IMR-90 (cell line): ENCODE data around the gene FAM20C. TPM values are rescaled to one million over a fixed set of nuclear protein-coding genes. Genes with fewer than 3 reads are reported as not detected.
A peak's percentile ranks its signal among the peaks of the same experiment; 100 is the strongest.

Experiments
- ATAC-seq: fragments of 200-7000 bp; cut with Tn5 transposase; 2 replicates; pipeline ENCODE4 v1.9.1; 2020; ENCODE audit warnings: low read depth, mild to moderate bottlenecking, moderate library complexity
- BruUV-seq: library from RNA; stranded (reverse); fragments of 400-500 nt; replicated peaks from 2 replicates; lab custom pipeline; 2021; lab: Mats Ljungman, UMichigan
- CTCF ChIA-PET: fragments of 300-600 bp; formaldehyde crosslinking; extraction: SDS; loops from one replicate; lab custom pipeline; 2021; ENCODE audit warnings: antibody characterized with exemption; lab: Yijun Ruan, JAX
- POLR2A ChIA-PET: fragments of 300-600 bp; sonication (Branson Sonifier 250); formaldehyde crosslinking; loops from one replicate; lab custom pipeline; 2022; ENCODE audit warnings: antibody characterized with exemption; ENCODE audit not compliant: unreplicated experiment; lab: Charles Lee
- DNase-seq: peaks from one replicate; pipeline ENCODE4 v3.0.0; 2013
- H2AFZ ChIP-seq: replicated peaks from 2 replicates; pipeline ENCODE3; 2013; ENCODE audit warnings: low read length, mild to moderate bottlenecking; ENCODE audit not compliant: poor library complexity
- H2AK5ac ChIP-seq: 2 replicates; pipeline ENCODE4 v1.6.1; 2013; ENCODE audit warnings: low read depth, low read length, inconsistent platforms
- H2AK9ac ChIP-seq: replicated peaks from 2 replicates; pipeline ENCODE3; 2013; ENCODE audit warnings: mild to moderate bottlenecking, low read depth, low read length, moderate library complexity; ENCODE audit not compliant: poor library complexity
- H2BK120ac ChIP-seq: 2 replicates; pipeline ENCODE4 v1.6.1; 2013; ENCODE audit warnings: low read depth, low read length, inconsistent platforms
- H2BK15ac ChIP-seq: 3 replicates; pipeline ENCODE4 v1.6.1; 2013; ENCODE audit warnings: low read depth, low read length, inconsistent platforms
- H2BK20ac ChIP-seq: 2 replicates; pipeline ENCODE4 v1.6.1; 2013; ENCODE audit warnings: low read depth, mild to moderate bottlenecking, inconsistent platforms, low read length, moderate library complexity
- H2BK5ac ChIP-seq: 2 replicates; pipeline ENCODE4 v1.6.1; 2013; ENCODE audit warnings: mild to moderate bottlenecking, low read depth, low read length, inconsistent platforms; ENCODE audit not compliant: poor library complexity, severe bottlenecking
- H3K14ac ChIP-seq: replicated peaks from 2 replicates; pipeline ENCODE4 v1.6.1; 2013; ENCODE audit warnings: low read depth, low read length, inconsistent platforms
- H3K18ac ChIP-seq: 2 replicates; pipeline ENCODE4 v1.6.1; 2013; ENCODE audit warnings: low read depth, low read length, control low read depth
- H3K23ac ChIP-seq: 2 replicates; pipeline ENCODE4 v1.6.1; 2013; ENCODE audit warnings: low read depth, low read length, inconsistent platforms
- H3K27ac ChIP-seq: 2 replicates; pipeline ENCODE4 v1.5.1; 2013; ENCODE audit warnings: mild to moderate bottlenecking, control low read depth, low read length; ENCODE audit not compliant: insufficient read depth
- H3K27me3 ChIP-seq: 2 replicates; pipeline ENCODE4 v1.6.1; 2013; ENCODE audit warnings: low read length; ENCODE audit not compliant: control insufficient read depth, insufficient read depth
- H3K36me3 ChIP-seq: 2 replicates; pipeline ENCODE4 v1.6.1; 2013; ENCODE audit warnings: low read length, mixed read lengths; ENCODE audit not compliant: control insufficient read depth, insufficient read depth
- H3K4ac ChIP-seq: 2 replicates; pipeline ENCODE4 v1.6.1; 2013; ENCODE audit warnings: low read depth, low read length, inconsistent platforms
- H3K4me1 ChIP-seq: 2 replicates; pipeline ENCODE4 v1.6.1; 2013; ENCODE audit warnings: low read length, mixed read lengths; ENCODE audit not compliant: control insufficient read depth, insufficient read depth
- H3K4me2 ChIP-seq: 2 replicates; pipeline ENCODE4 v1.6.1; 2013; ENCODE audit warnings: low read depth, mild to moderate bottlenecking, control low read depth, low read length, moderate library complexity
- H3K4me3 ChIP-seq: 2 replicates; pipeline ENCODE4 v1.5.1; 2013; ENCODE audit warnings: low read depth, mild to moderate bottlenecking, control low read depth, low read length, moderate library complexity; ENCODE audit not compliant: insufficient read depth
- H3K56ac ChIP-seq: 2 replicates; pipeline ENCODE4 v1.6.1; 2013; ENCODE audit warnings: low read length, inconsistent platforms; ENCODE audit not compliant: insufficient read depth; ENCODE audit errors: extremely low read depth
- H3K79me1 ChIP-seq, 2 experiments: 2 replicates each; pipeline ENCODE4 v1.6.1; 2013; ENCODE audit warnings: low read length in 2 of 2, inconsistent platforms in 1 of 2, low read depth in 1 of 2
- H3K9ac ChIP-seq: 2 replicates; pipeline ENCODE4 v1.6.1; 2013; ENCODE audit warnings: low read depth, low read length, control low read depth
- H3K9me1 ChIP-seq: 2 replicates; pipeline ENCODE4 v1.6.1; 2013; ENCODE audit warnings: low read length, inconsistent platforms; ENCODE audit not compliant: insufficient read depth
- H3K9me3 ChIP-seq: 2 replicates; pipeline ENCODE4 v1.6.1; 2013; ENCODE audit warnings: low read length; ENCODE audit not compliant: control insufficient read depth, insufficient read depth
- H4K20me1 ChIP-seq: 2 replicates; pipeline ENCODE4 v1.6.1; 2013; ENCODE audit warnings: low read length, inconsistent platforms; ENCODE audit not compliant: insufficient read depth
- H4K5ac ChIP-seq: 2 replicates; pipeline ENCODE4 v1.6.1; 2013; ENCODE audit warnings: mild to moderate bottlenecking, low read depth, low read length, control low read depth
- H4K8ac ChIP-seq, 2 experiments: 2 replicates each; pipeline ENCODE4 v1.6.1; 2013; ENCODE audit warnings: low read depth in 2 of 2, low read length in 2 of 2, control low read depth in 1 of 2, inconsistent platforms in 1 of 2
- H4K91ac ChIP-seq: 2 replicates; pipeline ENCODE4 v1.6.1; 2013; ENCODE audit warnings: low read depth, low read length, inconsistent platforms; ENCODE audit not compliant: insufficient read depth
- FOS ChIP-seq: fragments of 150-350 bp; IDR thresholded peaks from 2 replicates; pipeline ENCODE4 v1.6.1; 2016; ENCODE audit warnings: low read depth, low read length
- MXI1 ChIP-seq: IDR thresholded peaks from 2 replicates; pipeline ENCODE4 v1.6.1; 2012; ENCODE audit warnings: low read depth, mild to moderate bottlenecking, low read length, moderate library complexity, borderline replicate concordance
- RCOR1 ChIP-seq: IDR thresholded peaks from 2 replicates; pipeline ENCODE4 v1.6.1; 2012; ENCODE audit warnings: mild to moderate bottlenecking, low read length, improper control_type of control experiment; ENCODE audit not compliant: insufficient replicate concordance
- USF2 ChIP-seq: fragments of 150-350 bp; IDR thresholded peaks from 2 replicates; pipeline ENCODE4 v1.6.1; 2017; ENCODE audit warnings: mild to moderate bottlenecking, antibody characterized with exemption, low read length, low read depth
- WGBS, 2 experiments: methylation state at CpG; one replicate each; pipeline versions ENCODE4 v1.1.5 to v1.1.7; 2013; ENCODE audit warnings: missing lambda C conversion rate in 2 of 2; ENCODE audit not compliant: insufficient read length in 1 of 2; ENCODE audit errors: extremely low coverage in 2 of 2; 5-methylcytosine and 5-hydroxymethylcytosine counted together
- dilution Hi-C: fragments of 300-500 bp; cut with HindIII; formaldehyde crosslinking; loops from one replicate; pipeline ENCODE4 v1.14.3; 2018; ENCODE audit warnings: low sequenced_read_pairs; ENCODE audit not compliant: unreplicated experiment
- in situ Hi-C: fragments of 300-500 bp; cut with MboI; formaldehyde crosslinking; loops from 3 replicates; pipeline ENCODE4 v1.14.3; 2019; ENCODE audit warnings: low sequenced_read_pairs, inconsistent platforms, mixed read lengths
- intact Hi-C: fragments of 100-400 bp; cut with micrococcal nuclease; formaldehyde crosslinking; loops from 2 replicates; pipeline ENCODE4 v1.10.0; 2022
- polyA plus RNA-seq, 3 experiments: library from polyadenylated mRNA; depleted of rRNA; stranded (reverse); fragments of >200 nt; gene quantifications; 2 replicates each; pipeline ENCODE4 v1.2.3, GENCODE V29; 2012; ENCODE audit warnings: low replicate concordance in 1 of 3
- total RNA-seq: library from RNA; depleted of rRNA; stranded (reverse); fragments of >200 nt; gene quantifications from 2 replicates; pipeline ENCODE4 v1.2.3, GENCODE V29; 2012

The FAM20C gene
- total and polyA plus RNA-seq, 2 of the 4 experiments (the other 2 are of a cell fraction), result 7.7 to 36.6 TPM

GRCh38 chr7:151346-152050 lies 40.9 kb upstream of the FAM20C start:
- dilution Hi-C loops, result no loop called here
- Histone ChIP-seq H3K18ac (no peak overlapping the region), H4K5ac (no peak overlapping the region), H3K9ac (no peak overlapping the region), H2BK5ac (no peak overlapping the region), H3K9me1 (peaks cover 5% of the 10 kb centered on the region), H3K79me1 (peaks cover 0 to 6% of the 10 kb centered on the region in 2 experiments; a peak in 2 of 4 replicates), H4K91ac (no peak overlapping the region), H3K4me3 (no peak overlapping the region), H3K4me2 (no peak overlapping the region), H3K14ac (no peak overlapping the region), H4K8ac (no peak overlapping the region), H3K9me3 (no peaks in the 10 kb centered on the region), H3K27me3 (no peaks in the 10 kb centered on the region), H2AK9ac (no peak overlapping the region), H2AFZ (no peak overlapping the region), H3K27ac (no peak overlapping the region), H3K4me1 (peaks cover 15% of the 10 kb centered on the region), H3K56ac (no peak overlapping the region), H2AK5ac (peak overlapping the region; percentile 94; the same call in 1 of the 2 replicates), H3K4ac (no peak overlapping the region), H2BK20ac (no peak overlapping the region), H4K20me1 (no peaks in the 10 kb centered on the region), H2BK15ac (no peak overlapping the region), H3K36me3 (no peaks in the 10 kb centered on the region), H2BK120ac (no peak overlapping the region), H3K23ac (no peak overlapping the region)
- ATAC-seq (no peak), DNase-seq (no peak)
- ChIA-PET CTCF (no interaction called here), POLR2A (no interaction called here)
- TF ChIP-seq FOS, result no peak
- TF ChIP-seq RCOR1, result no peak
- TF ChIP-seq USF2, result no peak
- TF ChIP-seq MXI1, result no peak
- BruUV-seq, result no TSS peak
- in situ Hi-C loops, result no loop called here
- 90% methylated on average over 2 of the region's 25 CpGs; no CpG with 5 or more reads in 1 of the 2 experiments for WGBS, 2 experiments
- intact Hi-C loops, result no loop called here
